ENCODE results near the gene ACVR1B.

ACVR1B gene

DNA sequence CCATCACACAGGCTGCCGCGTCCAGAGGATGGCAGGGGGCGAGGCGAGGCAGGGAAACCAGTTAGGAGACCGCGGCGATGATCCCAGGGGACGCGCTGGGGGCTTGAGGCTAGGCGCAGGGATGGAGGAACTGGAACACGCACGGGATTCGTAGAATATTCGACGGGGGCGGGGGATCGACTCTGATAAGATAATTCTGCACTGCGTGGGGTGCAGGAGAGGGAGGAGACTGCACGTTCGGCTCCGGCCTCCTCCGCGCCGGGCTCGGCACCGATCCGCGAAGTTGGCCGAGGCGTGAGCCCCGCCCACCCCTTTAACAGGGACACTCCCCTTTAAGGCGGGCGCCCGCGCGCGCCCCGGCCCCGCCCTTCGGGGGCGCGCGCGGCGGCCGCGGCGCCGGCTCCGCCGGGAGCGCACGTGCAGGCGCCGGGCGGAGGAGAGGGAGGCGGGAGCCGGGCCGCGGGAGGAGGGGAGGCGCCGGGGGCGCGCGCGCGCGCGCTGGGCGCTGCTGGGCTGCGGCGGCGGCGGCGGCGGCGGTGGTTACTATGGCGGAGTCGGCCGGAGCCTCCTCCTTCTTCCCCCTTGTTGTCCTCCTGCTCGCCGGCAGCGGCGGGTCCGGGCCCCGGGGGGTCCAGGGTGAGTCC lies at the start of gene ACVR1B:
Gene ACVR1B (plus strand): TSS at position 501 of the 644 bp plus-strand sequence. CDS start 45 bp downstream, at position 546.
- DNase-seq = peak; percentile 96

GRCh38 chr12:51901881-51902280 lies 49.6 kb upstream of the ACVR1B start:
- DNase-seq = no peak

DNA sequence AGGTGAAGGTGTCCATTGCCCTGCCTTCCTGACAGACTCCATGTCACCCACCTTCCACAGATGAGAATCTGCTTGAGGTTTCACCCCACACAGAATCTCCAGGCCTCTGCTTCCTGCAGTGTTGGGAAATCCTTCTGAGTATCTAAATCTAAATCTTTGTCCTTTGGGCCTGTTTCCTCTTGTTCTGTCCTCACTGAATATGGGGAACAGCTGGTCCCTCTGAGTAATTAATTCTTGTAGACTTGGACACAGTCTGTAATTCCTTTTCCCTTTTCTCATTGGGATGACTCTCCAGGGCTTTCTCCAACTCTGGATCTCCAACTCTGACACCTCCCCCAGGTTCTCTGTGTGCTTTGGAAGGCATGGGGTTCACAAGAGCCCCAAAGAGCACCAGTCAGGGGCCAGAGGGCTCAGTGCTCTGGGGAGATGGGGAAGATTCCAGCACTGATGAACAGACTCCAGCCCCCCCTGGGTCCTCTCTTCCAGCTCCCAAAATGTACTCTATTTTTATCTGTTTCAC lies 46.5 kb upstream of the ACVR1B start:
- DNase-seq = peak; percentile 3

GRCh38 chr12:51905471-51906429 lies 45.7 kb upstream of the ACVR1B start:
- DNase-seq = peak; percentile 46

- peak; percentile 58 for DNase-seq
Observed at GRCh38 chr12:51906430-51907082, 44.9 kb upstream of the ACVR1B start.

- no peak for DNase-seq
Observed at GRCh38 chr12:51907083-51907855, 44.2 kb upstream of the ACVR1B start, which contains the start of gene ACVRL1. Gene ACVRL1, plus strand, starts transcription at chr12:51907504. Its CDS starts 4,971 bp downstream, at chr12:51912475.

- peak; percentile 49 for DNase-seq
Observed at GRCh38 chr12:51907856-51908425, 43.6 kb upstream of the ACVR1B start.

GRCh38 chr12:51908876-51909592 lies 42.5 kb upstream of the ACVR1B start:
- peak; percentile 33 for DNase-seq

- peak; percentile 39 for DNase-seq
Observed at GRCh38 chr12:51910168-51910567, 41.3 kb upstream of the ACVR1B start.

- DNase-seq = no peak
Observed at GRCh38 chr12:51910691-51911090, 40.8 kb upstream of the ACVR1B start.

- DNase-seq = peak; percentile 13
Observed at GRCh38 chr12:51911307-51911706, 40.2 kb upstream of the ACVR1B start.

DNA sequence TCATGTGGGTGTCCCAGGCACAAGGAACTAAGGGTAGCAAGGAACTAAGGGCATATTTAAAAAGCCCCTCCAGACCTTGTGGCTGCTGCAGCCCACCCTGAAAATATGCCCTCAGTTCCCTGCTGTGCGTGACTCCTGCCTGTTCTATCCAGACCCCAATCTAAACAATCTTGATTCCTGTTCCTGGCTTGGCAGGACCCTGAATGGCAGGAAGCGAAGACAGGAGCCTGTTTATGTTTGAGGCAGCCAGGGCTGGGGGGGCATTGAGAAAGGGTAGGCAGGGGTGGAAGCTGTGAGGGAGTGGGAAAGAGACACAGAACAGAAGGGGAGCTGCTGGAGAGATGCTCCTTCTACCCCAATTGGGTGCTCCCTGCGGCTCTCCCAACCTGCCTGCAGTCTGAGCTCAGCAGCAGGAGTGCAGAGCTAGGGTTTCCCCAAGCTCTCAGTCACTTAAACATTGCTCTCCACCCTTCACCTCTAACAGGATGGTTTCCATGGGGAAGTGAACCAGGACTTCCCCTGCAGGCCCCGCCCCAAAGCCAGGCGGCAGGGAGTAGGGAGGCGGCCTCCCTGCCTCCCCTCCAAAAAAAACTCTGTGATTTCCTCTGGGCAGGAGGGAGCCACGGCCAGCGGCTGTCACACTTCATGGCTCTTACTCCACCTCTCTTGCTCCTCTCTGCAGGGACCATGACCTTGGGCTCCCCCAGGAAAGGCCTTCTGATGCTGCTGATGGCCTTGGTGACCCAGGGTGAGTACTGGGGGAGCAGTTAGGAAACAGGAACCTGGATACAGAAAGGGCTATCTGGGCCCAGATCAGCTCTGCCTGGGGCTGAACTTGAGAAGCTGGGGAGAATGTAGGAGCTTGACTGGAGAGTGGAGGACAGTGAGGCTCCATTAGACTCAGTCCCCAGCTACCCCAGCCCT lies 39.4 kb upstream of the ACVR1B start:
- DNase-seq = peak; percentile 37

GRCh38 chr12:51913071-51914033 lies 38.1 kb upstream of the ACVR1B start:
- peak; percentile 55 for DNase-seq

DNA sequence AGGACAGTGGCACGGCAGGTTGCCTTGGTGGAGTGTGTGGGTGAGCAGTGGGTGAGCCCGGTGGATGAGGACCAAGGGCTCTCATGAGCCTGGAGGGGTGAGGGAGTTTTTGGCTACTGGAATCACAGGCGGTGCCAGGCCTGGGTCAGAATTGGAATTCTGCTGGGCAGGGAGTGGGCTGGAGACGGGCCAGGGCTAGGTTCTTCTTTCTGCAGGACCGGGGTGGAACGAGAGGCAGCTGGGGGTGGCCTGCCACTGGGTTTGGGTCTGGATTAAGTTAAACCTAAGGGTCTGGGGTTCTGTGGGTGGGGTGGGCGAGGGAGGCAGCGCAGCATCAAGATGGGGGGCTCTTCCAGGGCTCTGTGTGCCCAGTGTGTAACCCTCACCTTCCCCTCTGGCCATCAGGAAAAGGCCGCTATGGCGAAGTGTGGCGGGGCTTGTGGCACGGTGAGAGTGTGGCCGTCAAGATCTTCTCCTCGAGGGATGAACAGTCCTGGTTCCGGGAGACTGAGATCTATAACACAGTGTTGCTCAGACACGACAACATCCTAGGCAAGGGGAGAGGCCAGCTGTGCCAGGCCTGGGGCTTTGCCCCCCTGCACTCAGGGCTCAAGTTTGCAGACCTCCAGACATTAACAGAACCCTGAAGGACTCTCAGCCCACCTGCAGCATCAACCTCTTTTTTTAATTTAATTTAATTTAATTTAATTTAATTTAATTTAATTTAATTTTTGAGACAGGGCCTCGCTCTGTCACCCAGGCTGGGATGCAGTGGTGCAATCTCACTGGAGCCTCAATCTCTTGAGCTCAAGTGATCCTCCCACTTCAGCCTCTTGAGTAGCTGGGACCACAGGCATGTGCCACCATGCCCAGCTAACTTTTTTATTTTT lies 37.2 kb upstream of the ACVR1B start:
- peak; percentile 51 for DNase-seq

- peak; percentile 49 for DNase-seq
Observed at GRCh38 chr12:51915003-51915625, 36.4 kb upstream of the ACVR1B start.

GRCh38 chr12:51915951-51916350 lies 35.5 kb upstream of the ACVR1B start:
- DNase-seq = peak; percentile 38

DNA sequence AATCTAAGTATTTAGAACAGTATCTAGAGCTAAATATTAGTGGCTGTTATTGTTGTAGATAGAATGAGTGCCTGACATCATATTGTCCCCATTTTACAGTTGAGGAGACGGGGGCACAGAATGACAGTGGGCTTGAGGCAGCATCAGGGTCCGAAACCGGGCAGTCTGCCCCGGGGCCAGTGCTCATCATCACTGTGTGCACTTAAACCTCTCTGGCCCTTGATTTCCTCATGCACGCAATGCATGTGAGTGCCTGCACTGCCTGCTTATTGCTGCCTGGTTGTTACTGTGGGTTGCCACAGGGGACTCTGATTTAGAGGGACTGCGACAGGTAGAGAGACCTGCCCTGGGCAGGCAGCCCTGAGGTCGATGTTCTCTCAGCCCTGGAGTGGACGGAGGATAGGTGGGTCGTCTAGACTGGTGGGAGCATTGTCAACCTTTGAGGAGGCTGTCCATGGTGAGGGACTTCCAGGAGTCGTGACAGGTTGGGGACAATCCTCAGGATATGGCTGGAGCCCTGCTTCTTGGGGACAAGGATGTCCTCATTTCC lies 34.4 kb upstream of the ACVR1B start:
- no peak for DNase-seq
